Thyroid gland (tissue), 4 donors: ENCODE data around the gene HS6ST2.

Source experiments
- CTCF ChIP-seq, 6 experiments: fragments of 200-600 bp in 3 of 6; fragments of 450-650 bp in 3 of 6; sonication (generic) in 3 of 6; IDR thresholded peaks; one replicate each; pipeline ENCODE4 v1.5.1; 2016 to 2019; ENCODE audit warnings: antibody characterized with exemption in 6 of 6, mild to moderate bottlenecking in 2 of 6, inconsistent platforms in 1 of 6, moderate library complexity in 1 of 6
- POLR2A ChIP-seq, 2 donors: fragments of 450-650 bp; IDR thresholded peaks; one replicate each; pipeline ENCODE4 v1.6.1; 2017; ENCODE audit warnings: antibody characterized with exemption in 2 of 2, mild to moderate bottlenecking in 2 of 2, moderate library complexity in 1 of 2

GRCh38 chrX:133005042-133005441, 46.6 kb upstream of the HS6ST2 start:
- TF ChIP-seq CTCF (IDR thresholded peaks at IDR 0.05): peak in 3 of 6 experiments; percentile 47 to 52 (median 49)
- TF ChIP-seq POLR2A (IDR thresholded peaks at IDR 0.05): no peak
